ENCODE data around the gene C17orf114.

C17orf114 gene

GRCh38 chr17:4785311-4786105, 16.6 kb downstream of the C17orf114 start:
- intact Hi-C loops (cut with DNase I): loop anchor here (5.0 kb wide), 1 partner anchor 53 kb away; the partner anchor contains the start of gene MED11
- peak overlapping the region; percentile 38 to 53 for H3K4me3 ChIP-seq
- H3K27ac ChIP-seq: no peak overlapping the region
- no peaks in the 10 kb centered on the region for H3K36me3 ChIP-seq
- H3K27me3 ChIP-seq: no peaks in the 10 kb centered on the region
- H3K4me1 ChIP-seq: peaks cover 9 to 28% of the 10 kb centered on the region in 2 donors
- no peak for TF ChIP-seq CTCF (IDR thresholded peaks at IDR 0.05)
- DNase-seq (ENCODE audit: low spot score in 2 of 2): no peak
- no peaks in the 10 kb centered on the region for H3K9me3 ChIP-seq

GRCh38 chr17:4782652-4783051, 19.5 kb downstream of the C17orf114 start:
- intact Hi-C loops (cut with DNase I): no loop called here
- no peak for DNase-seq (ENCODE audit: low spot score in 2 of 2)
- H3K27me3 ChIP-seq: no peaks in the 10 kb centered on the region
- no peak overlapping the region for H3K4me3 ChIP-seq
- TF ChIP-seq CTCF (IDR thresholded peaks at IDR 0.05): no peak
- H3K4me1 ChIP-seq: peaks cover 0 to 20% of the 10 kb centered on the region in 2 donors
- no peak overlapping the region for H3K27ac ChIP-seq
- no peaks in the 10 kb centered on the region for H3K9me3 ChIP-seq
- no peaks in the 10 kb centered on the region for H3K36me3 ChIP-seq

DNA sequence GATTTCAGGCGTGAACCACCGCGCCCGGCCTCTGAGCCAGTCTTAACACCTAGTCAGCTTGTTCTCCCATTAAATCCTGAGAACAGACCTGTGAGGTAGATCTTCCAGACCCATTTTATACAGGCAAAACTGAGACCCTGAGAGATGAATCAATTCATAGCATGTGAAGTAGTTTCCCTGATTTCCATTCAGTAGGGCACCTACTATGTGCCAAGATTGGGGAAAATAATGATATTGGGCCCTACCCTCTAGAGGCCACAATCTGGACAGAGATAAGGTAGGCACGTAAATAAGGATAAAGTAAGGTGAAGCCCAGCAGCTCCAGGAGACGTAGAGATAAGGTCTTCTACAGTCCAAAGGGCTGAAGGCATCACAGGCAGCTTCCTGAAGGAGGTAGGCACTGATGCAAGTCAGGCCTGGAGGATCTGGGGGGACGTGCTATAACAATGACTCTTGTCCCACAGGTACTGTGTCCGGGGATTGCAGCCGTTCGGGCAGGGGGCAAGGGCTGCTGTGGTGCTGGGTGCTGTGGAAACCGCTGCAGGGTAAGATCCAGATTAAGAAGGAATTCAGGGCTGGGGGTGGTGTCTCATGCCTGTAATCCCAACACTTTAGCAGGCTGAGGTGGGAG, 21.7 kb downstream of the C17orf114 start:
- no peak for DNase-seq (ENCODE audit: low spot score in 2 of 2)
- no peaks in the 10 kb centered on the region for H3K9me3 ChIP-seq
- no peak overlapping the region for H3K4me3 ChIP-seq
- intact Hi-C loops (cut with DNase I): no loop called here
- H3K27ac ChIP-seq: no peak overlapping the region
- H3K4me1 ChIP-seq: peaks cover 0 to 4% of the 10 kb centered on the region in 2 donors
- H3K27me3 ChIP-seq: no peaks in the 10 kb centered on the region
- no peak for TF ChIP-seq CTCF (IDR thresholded peaks at IDR 0.05)
- no peaks in the 10 kb centered on the region for H3K36me3 ChIP-seq

DNA sequence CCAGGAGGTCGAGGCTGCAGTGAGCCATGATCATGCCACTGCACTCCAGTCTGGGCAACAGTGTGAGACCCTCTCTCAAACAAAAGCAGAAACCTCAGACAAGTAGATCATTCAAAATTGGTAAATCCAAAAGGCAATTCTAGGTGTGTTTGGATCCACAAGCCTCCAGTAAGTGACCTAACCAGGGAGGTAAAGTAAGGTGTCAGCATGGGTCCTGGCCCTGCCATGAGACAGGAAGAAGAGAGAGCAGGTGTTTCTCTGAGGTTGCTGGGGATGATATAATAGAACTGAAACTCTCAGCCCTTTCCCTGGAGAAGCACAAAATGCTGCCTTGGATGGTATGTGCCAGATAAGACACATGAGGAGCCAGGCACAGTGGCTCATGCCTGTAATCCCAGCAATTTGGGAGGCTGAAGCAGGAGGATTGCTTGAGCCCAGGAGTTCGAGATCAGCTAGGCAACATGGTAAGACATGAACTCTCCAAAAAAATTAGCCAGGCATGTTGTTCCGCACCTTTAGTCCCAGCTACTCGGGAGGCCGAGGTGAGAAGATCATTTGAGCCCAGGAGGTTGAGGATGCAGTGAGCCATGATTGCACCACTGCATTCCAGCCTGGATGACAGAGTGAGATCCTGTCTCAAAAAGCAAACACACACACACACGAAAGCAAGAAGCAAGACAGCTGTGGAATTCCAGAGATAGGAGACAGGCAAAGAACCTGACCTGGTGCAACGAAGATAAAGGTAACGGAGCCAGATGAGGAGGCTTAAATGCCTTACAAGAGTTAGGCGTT, 24.0 kb downstream of the C17orf114 start:
- no peaks in the 10 kb centered on the region for H3K36me3 ChIP-seq
- no peak for TF ChIP-seq CTCF (IDR thresholded peaks at IDR 0.05)
- no peaks in the 10 kb centered on the region for H3K4me1 ChIP-seq
- intact Hi-C loops (cut with DNase I): no loop called here
- H3K27me3 ChIP-seq: no peaks in the 10 kb centered on the region
- H3K4me3 ChIP-seq: no peak overlapping the region
- H3K27ac ChIP-seq: no peak overlapping the region
- no peaks in the 10 kb centered on the region for H3K9me3 ChIP-seq
- no peak for DNase-seq (ENCODE audit: low spot score in 2 of 2)

- H3K27ac ChIP-seq: no peak overlapping the region
- no peaks in the 10 kb centered on the region for H3K27me3 ChIP-seq
- intact Hi-C loops (cut with DNase I): no loop called here
Observed at GRCh38 chr17:4772235-4772613, 29.9 kb downstream of the C17orf114 start.

More at GRCh38 chr17:4772235-4772613, 29.9 kb downstream of the C17orf114 start:
- Histone ChIP-seq H3K9me3 (no peaks in the 10 kb centered on the region), H3K36me3 (no peaks in the 10 kb centered on the region), H3K4me1 (no peaks in the 10 kb centered on the region), H3K4me3 (no peak overlapping the region)
- no peak for TF ChIP-seq CTCF (IDR thresholded peaks at IDR 0.05)
- no peak for DNase-seq (ENCODE audit: low spot score in 2 of 2)
